HG03457 (cell line): ENCODE results near the gene LAIR1.

ENCODE experiments used
- ATAC-seq: cut with Tn5 transposase; IDR thresholded peaks from one replicate; pipeline ENCODE4 v1.9.1; 2021; ENCODE audit warnings: moderate number of reproducible peaks; ENCODE audit not compliant: unreplicated experiment

The LAIR1 gene

DNA sequence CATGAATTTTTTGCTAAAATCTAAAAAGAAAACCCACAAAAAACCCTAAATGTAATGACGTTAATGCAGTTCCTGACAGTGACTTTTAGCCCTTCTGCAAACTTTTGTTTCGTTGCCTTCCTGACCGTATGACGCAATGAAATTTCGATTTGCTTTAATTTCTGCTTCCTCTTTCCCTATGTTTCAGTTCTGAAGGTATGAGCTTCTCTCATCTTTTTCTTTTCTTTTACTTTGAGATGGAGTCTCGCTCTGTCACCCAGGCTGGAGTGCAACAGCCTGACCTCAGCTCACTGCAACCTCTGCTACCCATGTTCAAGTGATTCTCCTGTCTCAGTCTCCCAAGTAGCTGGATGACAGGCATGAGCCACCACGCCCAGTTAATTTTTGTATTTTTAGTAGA, 45.7 kb downstream of the LAIR1 start:
- no peak for ATAC-seq

DNA sequence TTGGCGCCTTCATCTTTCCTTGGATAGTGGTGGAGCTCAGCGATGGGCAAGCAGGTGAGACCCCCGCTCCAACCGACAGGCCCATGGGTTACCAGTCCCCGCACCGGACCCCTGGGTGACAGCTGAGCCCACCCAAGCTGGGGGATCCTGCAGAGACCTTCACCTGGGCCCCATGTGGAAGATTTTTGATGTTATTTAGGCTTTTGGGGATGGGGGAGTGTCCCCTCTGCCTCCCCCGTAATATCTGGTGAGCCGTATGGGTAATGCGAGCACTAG, 46.8 kb downstream of the LAIR1 start:
- no peak for ATAC-seq

DNA sequence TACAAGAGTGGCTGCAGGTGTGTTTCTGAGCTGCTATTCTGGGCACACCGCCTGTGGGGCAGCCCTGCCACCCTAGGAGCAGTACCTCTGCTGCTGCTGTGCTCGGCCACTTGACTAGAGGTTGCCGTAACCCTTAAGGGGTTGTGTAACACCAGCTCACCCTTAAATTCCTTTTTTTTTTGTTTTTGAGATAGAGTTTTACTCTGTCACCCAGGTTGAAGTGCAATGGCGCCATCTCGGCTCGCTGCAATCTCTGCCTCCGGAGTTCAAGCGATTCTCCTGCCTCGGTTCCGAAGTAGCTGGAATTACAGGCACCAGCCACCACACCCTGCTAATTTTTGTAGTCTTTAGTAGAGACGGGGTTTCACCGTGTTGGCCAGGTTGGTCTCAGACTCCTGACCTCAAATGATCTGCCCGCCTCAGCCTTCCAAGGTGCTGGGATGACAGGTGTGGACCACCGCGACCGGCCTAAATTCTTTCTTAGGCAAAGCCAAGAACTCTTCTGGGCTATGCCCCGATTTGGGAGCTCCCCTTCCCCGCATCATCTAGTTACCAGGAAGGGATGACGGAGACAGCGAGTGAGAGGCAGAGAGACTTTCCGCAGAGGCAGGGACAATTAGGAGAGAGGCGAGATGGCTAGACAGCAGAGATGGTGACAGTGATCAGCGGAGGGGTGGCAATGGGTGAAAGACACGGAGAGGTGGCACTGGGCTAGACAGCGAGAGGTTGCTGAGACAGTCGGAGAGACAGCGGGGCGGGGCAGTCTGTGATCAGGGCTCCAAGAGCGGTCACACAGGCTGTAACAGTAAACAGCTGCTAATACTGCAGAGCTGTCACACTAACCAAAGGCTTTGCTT, 47.4 kb downstream of the LAIR1 start:
- no peak for ATAC-seq

DNA sequence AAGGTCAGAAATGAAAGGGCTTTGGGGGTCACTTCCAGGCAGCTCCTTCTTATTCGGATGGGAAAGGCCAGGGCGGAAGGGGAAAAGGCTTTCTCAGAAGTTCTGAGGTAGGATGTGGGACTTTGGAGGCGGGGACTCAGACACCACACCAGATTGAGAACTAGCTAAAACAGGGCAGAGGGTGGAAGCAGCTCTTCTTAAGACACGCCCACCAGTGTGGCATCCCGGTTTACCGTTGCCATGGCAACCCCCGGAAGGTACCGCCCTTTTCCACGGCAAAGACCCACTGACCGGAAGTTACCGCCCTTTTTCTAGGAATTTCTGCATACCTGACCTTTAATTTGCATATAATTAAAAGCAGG, 48.0 kb downstream of the LAIR1 start:
- ATAC-seq = no peak

DNA sequence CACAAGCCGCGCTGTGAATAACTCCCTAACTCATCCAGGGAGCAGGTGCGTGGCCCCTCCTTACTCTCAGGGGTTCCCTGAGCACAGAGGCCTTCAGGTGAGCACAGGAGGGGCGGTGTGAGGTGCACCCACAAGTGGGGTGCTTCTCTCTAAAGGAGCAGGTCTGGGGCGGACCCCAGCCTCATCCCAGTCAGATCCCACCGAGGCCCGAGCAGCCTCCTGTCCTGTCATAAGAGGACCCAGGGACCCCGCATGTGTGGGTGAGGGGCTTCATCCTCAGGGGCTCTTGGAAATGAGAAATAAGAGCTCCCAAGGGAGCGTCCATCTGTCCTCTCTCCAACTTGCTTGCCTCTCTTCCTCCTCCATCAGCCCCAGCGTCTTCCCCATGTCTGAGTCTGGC, 48.8 kb downstream of the LAIR1 start:
- ATAC-seq = no peak

DNA sequence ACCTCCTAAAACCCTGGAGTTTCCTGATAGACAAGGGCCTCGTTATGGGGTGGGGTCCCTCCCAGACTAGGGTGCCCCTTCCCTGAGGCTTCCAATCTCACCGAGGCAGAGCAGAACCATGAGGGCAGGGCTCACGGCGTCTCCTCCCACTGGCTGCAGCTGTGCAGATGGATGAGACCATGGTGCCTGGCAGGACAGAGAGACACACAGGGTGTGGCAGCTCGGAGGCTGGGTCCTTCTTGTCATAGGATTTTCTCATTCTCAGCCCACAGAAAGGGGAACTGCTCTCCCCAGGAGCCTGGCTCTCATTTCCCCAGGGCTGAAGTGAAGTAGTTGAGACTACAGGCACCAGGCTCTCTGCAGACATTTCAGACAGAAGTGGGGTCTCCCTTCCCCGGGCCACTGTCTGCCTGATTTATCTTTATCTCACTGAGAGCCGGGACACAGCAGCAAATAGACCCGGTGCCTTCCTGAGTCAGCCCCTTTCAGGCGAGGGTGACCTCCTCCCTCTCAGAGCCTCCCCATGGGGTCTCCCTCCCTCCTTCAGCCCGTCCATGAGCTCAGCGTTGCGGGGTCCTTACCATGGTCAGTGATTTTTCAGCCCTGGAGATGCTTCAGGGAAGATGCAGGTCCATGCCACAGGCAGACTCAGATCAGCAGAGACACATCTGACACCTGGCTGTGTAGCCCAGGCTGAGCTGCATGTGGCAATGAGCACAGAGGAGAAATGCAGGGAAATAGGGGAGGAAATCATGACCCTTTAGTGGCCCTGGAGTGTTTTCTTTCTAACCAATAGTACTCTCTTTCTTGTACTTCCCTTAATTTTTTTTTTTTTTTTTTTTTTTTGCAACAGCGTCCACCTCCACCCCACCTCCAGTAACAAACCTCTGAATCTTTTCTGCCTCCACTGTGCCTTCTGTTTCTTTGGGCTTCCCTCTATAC, 52.0 kb downstream of the LAIR1 start, which contains the start of gene LILRA5:
Gene LILRA5 (minus strand): TSS at position 731 of the 942 bp plus-strand sequence. CDS start 147 bp downstream, at position 584.
- no peak for ATAC-seq

DNA sequence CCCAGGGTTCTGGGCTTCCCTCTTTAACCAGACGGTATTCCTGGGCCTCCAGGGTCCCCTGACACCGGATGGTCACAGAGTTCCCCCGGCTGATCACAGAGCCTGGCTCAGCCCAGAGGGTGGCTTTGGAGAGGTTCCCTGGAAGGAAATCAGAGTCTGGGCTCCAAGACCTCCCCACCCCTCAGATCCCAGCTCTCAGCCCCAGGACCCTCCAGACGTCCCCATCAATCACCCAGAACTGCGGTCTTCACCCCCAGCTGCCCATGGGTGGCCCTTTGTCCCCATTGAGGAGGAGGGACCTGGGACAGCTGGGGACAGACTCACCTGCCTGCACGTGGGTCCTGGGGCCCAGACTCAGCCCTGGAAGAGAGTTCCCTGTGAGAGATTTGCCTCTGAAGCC, 52.7 kb downstream of the LAIR1 start:
- no peak for ATAC-seq

DNA sequence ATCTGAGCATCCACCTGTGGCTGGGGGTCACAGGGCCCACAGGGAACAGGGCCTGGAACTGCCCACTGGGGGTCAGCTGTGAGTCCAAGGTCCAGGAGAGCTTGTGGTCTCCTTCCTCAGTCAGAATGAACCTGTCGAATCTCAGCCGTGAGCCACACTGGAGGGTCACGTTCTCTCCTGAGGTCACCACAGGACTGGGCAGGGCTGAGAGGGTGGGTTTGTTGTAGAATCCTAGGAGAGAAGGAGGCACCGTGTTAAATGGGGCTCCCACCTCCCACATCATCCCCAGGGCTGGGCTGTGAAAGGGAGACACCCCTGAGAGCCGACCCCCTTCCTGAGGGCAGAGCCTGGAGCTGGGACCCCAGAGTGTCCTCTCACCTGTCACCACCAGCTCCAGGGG, 53.2 kb downstream of the LAIR1 start:
- no peak for ATAC-seq

DNA sequence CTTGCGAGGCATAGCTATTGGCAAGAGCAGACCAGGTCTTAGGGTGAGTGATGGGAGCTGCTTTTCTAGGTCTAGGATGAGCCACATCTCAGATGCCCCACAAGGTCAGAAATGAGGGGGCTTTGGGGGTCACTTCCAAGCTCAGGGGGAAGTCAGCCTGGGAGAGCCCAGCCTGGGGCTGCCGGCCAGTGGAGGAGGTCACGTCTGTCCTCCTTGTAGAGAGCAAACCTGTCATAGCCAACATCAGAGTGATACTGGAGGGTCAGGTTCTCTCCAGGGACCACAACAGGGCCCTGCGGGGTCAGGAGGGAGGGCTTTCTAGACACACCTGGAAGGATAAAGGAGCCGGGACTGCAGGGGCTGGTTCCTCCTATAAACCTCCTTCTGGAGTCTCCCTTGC, 54.2 kb downstream of the LAIR1 start:
- no peak for ATAC-seq

DNA sequence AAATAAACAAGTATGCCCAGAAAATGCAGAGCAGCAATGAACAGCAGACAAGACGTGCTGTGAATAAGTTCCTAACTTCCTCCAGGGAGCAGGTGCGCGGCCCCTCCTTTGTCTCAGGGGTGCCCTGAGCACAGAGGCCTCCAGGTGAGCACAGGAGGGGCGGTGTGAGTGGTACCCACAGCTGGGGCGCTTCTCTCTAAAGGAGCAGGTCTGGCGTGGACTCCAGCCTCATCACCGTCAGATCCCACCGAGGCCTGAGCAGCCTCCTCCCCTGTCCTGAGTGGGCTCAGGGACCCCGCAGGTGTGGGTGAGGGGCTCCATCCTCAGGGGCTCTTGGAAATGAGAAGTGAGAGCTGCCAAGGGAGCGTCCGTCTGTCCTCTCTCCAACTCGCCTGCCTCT, 54.9 kb downstream of the LAIR1 start:
- ATAC-seq = no peak

DNA sequence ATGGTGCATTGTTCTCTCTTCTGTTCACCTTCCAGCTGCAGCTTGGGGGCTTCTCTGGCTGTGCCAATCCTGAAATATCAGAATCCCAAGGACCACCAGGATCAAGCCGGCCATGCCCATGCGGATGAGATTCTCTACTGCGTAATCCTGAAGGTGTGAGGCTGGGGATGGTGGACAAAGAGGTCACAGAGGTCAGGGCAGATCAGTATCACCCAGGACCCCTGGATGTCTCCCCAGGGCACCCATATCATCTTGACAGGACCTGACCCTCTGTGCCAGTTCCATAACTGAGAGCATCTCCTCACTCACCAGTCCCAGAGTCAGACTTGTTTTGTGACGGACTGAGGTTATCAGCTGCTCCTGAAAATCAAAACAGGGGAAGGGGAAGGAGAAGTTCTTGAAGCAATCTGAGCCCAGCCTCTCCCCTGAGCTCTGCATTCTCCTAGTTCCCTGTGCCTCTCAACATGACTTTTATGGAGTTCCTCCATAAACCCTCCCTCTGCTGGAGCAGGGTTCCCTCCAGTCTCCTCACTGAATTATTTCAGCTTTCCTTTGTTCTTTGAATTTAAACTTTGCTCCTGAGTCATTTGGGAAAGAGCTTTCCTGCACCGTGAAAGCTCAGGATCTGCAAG, 57.2 kb downstream of the LAIR1 start:
- ATAC-seq = no peak

DNA sequence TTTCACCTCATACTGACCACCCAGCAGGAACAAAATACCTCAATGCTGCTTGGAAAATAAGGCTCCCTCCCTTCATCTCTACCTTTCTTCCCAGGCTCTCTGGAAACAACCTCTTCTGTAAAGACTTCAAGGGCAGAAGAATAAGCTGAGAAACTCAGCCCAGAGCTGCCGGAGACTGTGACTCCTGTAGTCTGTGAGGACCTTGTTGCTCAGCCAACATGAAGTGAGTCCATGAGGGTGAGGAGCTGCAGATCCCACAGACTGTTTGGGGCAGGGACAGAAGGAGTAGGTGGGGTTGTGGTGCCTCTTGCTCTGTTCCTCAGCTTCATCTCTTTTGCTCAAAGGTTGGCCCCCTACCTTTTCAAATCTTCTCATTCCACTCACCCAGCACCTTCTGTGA, 59.6 kb downstream of the LAIR1 start:
- no peak for ATAC-seq

DNA sequence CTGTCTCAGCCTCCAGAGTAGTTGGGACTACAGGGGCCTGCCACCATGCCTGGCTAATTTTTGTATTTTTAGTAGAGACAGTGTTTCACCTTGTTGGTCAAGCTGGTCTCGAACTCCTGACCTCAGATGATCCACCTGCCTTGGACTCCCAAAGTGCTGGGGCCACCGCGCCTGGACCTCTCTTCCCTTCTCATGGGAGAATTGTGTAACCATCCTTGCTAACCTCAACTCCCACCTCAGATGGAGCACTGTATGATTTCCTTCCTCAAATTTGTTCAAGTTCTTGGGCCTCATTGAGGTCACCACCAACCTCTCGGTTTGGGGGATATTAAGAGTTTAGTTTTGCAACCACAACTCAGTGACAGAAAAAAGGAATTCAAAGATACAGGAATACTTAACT, 62.5 kb downstream of the LAIR1 start:
- no peak for ATAC-seq
